GM21390 (cell line): ENCODE measurements around the gene LZTR1.

ENCODE experiments used
- ATAC-seq: cut with Tn5 transposase; IDR thresholded peaks from one replicate; pipeline ENCODE4 v1.9.1; 2021; ENCODE audit not compliant: unreplicated experiment

LZTR1 gene

DNA sequence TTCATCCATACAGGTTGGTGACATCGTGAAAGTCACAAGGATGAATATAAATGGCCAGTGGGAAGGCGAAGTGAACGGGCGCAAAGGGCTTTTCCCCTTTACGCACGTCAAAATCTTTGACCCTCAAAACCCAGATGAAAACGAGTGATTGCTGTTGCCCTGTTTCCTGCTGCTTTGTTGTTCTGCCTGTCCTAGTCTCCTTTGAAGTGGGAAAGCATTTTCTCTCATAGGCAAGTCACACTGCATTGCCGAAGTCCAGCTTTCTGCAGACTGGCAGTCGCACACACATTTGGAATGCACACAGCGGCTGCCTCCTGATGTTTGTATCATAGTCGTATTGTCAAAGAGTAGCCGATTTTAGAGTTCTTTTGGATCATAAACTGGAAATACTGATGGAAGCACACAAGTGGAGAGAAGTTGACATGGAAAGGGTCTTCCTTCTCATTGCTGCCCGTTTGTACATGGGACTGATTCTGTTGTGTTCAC lies 32.4 kb upstream of the LZTR1 start:
- no peak for ATAC-seq

DNA sequence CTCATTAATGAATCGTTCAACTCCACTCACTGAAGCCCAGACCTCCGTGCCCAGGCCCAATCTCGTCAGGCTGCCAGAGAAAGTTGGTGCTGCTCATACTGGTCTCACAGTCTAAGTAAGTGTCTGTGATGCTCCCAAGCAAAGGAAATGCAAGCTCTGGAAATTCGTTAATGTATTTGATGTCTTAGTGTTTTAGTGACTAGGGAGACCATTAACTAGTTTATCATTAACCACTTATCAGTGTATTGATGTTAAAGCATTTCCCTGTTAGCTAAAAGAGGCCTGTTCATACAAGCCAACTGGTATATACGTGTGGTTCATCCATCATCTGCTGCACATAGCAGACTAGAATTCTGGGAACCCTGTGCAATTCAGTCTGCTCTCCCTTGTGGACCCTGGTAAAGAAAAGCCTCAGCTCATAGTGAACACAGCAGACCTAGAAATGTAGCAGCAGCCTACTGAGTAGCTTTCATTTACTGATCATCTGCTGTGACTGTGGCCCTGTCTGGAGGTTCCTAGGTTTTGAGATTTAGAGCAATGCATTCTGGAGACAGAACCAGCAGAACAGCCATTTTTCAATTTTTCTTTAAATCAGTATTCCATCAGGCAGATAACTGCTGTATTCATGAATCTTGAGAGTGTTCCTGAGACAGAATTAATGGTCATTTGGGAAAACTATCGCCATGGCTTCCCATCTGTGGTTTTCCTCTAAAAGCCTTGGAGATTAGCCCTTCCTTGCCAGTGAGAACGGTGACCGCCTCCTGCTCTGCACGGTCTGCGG lies 30.8 kb upstream of the LZTR1 start:
- ATAC-seq = no peak

DNA sequence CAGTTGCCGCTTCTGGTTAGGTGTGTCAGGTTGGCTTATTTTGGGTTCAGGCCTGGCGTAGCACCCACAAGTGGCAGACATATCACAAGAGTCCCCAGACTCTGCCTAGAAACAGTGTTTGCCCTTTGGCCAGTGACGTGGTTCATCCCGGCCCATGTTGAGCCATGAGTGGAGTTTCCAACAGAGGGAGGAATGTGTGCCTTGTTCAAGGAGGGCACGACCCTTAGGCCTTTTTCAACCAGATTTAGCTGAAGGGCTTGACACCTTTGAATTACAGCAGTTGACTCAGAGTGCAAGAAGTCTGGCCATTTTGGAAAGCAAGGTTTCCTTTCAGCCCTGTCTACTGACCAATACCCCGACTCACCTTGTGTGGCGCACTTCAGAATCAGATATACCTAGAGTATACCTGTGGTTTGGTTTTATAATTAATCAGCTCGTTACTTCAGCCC lies 30.1 kb upstream of the LZTR1 start:
- ATAC-seq = no peak

DNA sequence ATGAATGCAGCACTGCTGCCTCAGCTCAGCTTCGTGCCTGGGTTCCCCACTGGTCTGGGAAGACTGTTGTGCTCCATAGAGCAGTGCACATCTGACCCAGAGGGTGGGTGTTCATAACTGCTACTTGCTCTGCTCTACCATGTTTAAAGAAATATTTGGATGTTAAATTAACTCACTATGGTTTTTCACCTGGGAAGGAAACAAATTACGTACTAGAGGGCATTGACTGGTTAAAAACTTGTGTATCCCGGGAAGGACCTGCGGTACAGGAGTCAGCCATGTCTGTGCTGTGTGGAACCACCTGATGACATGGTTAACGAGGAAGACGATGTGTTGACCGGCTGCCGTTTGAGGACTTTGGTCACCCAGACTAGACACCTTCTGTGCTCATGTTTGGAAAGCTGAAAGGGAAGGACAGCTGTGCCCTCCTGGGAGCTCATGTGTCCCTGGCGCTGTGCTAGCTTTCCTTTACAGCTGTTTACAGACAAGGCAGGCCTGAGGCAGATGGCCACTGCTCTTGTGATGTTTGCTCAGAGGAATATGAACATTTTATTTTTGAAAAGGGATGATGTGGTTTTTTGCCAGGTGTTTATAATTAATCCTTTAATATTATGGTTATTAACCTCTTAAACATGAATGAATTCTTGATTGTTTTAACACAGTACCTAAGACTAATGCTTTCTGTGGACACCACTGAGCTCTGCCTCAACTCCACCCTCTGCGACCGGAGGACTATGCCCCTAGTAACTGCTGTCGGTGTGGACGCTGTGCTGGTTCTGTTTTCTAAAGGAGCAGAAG lies 29.4 kb upstream of the LZTR1 start:
- ATAC-seq = no peak

DNA sequence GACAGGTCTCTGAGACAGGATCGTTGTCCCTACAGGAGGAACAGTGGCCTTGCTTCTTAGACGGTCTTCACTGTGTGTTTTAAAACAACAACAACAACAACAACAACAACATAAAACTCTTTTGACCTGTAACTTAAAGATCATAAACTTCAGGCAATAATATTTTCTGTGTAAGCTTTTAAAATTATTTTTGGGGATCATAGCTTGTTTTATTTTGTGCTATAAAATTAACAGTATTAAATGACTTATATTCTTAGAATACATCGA lies 28.8 kb upstream of the LZTR1 start:
- no peak for ATAC-seq

DNA sequence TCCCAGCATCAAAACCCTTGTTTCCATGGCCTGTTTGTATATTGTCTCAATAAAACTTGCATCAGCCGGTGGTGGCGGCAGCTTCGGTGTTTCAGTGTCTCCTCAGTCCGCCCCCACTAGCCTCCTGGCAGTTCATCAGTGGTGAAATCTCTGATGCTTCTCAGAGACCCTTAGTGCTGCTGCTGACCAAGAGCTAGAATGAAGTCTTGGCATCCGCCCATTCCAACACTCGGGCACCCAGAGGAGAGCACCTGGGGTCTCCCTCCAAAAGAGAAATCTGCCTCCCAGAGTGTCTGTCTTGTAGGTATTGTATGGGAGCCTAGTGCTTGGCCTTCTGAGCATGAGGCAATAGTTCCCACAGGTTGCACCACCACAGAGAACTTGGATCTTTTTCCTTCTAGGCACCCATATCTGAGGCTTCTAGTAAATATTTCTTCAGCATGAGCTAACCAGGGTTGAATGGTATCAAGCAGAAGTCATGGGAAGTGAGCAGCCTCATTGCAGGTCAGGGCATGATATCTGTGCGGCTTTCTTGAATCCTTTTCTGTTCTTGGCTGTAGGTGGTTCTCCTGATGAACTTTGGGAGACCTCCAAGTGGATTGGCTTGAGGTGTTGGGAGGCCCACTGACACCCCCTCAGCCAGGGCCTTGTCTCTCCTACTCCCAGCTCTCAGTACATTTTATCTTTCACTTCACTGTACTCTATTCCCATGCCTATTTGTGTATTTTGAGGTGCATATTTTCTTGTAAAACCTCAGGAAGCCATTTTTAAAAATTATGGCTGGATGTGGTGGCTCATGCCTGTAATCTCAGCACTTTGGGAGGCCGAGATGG lies 28.2 kb upstream of the LZTR1 start:
- ATAC-seq = no peak

DNA sequence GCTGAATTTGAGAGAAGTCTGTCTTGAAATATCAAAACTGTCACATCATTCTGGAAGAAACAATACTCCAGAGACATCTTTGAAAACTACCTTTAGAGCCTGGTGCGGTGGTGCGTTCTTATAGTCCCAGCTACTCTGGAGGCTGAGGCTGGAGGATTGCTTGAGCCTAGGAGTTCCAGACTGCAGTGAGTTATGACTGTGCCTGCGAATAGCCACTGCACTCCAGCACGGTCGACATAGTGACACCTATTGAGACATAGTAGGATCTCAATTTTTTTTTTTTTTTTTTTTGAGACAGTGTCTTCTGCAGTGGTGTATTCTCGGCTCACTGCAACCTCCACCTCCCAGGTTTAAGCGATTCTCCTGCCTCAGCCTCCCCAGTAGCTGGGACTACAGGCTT lies 26.5 kb upstream of the LZTR1 start:
- no peak for ATAC-seq

DNA sequence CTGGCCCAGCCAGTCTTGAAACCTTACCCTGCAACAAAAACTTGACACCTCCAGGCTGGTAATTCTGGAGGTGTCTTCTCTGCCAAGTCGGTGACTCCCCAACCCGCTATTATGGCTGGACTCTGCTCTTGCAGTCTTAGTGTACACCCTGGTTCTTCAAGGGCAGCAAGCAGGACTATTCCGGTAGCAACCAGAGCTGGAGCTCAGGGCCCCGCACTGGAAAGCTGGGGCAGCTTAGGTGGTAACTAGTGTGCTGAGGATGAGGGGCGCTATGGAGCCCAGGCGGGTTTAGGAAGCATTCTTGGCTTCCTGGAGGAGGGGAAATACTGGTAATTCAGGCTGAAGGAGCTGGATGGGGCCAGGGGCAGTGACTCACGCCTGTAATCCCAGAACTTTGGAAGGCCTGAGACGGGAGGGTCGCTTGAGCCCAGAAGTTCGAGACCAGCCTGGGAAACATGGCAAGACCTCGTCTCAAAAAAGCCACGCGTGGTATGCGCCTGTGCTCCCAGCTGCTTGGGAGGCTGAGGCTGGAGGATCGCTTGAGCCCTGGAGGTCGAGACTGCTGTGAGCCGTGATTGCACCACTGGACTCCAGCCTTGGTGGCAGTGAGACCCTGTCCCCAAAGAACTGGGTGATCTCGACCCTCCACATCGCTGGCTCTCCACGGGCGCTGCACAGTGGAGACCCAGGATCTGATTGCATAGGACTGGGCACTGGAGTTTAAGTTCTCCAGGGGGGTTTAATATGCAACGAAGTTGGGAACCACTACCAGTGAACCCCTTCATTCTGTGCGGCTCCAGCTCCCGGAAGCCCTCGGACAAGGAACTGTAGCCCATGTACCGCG lies 25.6 kb upstream of the LZTR1 start:
- no peak for ATAC-seq

DNA sequence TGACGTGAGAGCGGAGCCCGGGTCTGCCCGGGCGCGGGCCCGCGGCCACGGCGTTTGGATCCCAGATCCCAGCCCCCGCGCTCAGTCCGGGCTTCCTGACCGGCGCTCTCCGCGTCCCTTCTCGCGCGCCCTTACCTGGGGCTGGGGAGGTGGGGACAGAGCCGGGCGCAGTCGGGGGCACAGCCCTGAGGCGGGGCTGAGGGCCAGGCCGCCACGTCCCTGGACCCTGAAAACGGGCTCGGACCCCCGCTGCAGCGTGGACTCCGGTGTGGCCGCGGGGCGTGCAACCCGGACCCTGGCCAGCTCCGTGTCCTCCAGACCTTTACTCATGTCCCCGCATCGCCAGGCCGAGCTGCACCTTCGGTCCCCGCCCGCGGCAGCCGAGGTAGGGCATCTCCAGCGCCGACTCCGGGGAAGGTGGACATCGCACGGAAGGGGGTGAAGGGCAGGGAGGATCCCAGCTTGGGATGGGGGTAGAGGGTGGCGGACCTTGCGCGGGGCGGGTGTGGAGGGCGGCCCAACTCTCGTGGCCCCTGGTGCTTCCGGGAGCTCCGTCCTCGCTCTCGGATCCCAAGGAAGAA lies 24.9 kb upstream of the LZTR1 start:
- no peak for ATAC-seq

DNA sequence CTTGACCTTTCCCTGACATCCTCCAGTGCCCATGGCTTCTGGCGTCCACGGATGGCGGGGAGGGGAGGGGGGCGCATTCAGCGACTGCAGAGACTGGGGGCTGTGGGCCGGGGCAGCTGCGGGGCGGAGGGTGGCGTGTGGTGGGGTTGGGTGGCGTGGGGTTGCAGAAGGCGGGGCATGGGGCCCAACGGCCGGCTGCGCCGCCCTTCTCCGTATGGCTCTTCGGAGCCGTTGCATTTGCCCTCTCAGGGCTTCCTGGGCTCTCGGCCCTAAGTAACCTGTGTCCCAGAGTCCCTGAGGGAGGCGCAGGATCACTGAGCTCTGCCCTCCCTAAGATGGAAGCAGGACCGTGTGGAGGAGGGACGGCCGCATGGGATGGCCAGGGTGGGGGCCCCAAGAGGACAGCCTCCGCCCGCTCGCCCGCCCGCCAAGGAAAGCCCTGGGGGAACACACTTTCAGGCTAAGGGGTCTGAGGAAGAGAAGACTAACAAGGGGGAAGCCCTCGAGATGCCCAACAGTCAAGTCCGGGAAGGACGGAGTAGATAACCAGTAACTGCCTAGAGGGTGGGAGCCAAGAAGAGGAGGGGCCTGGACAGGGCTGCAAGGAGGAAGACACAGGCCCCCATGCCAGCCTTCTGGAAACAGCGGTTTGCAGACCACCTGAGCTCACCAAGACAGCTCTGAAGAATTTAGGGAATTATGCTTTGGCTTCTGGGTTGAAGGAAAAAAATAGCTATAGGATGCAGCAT lies 24.2 kb upstream of the LZTR1 start:
- ATAC-seq = no peak

DNA sequence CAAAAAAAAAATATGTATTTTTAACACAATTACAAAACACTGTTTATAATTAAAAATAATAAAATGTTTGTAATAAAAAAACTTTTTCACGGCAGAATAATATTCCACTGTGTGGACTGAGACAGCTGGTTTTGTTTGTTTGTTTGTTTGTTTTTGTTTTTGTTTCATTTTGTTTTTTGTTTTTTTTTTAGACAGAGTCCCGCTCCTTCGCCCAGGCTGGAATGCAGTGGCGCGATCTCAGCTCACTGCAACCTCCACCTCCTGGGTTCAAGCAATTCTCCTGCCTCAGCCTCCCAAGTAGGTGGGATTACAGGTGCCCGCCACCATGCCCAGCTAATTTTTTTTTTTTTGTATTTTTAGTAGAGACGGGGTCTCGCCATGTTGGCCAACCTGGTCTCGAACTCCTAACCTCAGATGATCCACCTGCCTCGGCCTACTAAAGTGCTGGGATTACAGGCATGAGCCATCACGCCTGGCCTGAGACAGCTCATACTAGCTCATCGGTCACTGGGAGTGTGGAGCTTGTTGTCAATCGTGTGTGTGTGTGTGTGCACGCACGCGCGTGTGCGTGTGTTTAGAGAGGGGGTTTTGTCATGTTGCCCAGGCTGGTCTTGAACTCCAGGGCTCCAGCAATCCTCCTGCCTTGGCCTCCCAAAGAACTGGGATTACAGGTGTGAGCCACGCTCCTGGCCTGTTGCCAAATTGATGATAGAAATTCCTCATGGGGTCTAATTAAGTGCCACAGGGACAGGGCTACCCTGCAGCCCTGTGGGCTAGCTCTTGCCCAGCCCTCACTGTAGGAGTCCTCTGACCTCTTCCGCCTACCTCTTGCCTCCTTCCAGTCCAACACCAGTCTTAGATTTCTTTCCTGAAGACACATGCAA lies 22.3 kb upstream of the LZTR1 start:
- no peak for ATAC-seq

DNA sequence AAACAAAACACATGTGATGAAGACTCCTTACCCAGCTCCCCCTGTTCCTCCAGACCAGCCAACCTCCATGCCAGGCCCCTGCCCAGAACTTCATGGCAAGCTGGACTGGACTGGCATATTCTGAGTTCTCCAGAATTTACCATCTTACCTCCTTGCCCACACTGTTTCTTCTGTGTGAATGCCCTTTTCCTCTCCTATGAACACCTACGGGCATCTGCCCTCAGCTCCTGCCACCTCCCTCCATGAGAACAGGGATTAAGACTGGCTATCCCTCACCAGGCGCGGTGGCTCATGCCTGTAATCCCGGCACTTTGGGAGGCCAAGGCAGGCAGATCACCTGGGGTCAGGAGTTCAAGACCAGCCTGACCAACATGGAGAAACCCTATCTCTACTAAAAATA lies 21.5 kb upstream of the LZTR1 start:
- ATAC-seq = no peak

DNA sequence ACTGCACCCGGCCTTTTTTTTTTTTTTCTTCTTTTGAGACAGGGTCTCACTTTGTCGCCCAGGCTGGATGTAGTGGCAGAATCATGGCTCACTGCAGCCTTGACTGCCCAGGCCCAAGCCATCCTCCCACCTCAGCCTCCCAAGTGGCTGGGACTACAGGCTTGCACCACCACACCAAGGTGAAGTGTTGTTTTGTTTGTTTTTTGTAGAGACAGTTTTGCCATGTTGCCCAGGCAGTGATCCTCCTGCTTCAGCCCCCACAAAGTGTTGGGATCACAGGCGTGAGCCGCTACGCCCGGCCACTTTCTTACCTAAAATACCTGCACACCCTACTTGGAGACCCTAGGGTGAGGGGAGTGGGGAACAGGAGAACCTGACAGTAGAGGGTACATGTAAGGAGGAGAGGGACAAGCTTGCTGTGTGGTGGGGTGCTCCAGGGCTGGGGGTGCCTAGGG lies 19.6 kb upstream of the LZTR1 start:
- no peak for ATAC-seq

DNA sequence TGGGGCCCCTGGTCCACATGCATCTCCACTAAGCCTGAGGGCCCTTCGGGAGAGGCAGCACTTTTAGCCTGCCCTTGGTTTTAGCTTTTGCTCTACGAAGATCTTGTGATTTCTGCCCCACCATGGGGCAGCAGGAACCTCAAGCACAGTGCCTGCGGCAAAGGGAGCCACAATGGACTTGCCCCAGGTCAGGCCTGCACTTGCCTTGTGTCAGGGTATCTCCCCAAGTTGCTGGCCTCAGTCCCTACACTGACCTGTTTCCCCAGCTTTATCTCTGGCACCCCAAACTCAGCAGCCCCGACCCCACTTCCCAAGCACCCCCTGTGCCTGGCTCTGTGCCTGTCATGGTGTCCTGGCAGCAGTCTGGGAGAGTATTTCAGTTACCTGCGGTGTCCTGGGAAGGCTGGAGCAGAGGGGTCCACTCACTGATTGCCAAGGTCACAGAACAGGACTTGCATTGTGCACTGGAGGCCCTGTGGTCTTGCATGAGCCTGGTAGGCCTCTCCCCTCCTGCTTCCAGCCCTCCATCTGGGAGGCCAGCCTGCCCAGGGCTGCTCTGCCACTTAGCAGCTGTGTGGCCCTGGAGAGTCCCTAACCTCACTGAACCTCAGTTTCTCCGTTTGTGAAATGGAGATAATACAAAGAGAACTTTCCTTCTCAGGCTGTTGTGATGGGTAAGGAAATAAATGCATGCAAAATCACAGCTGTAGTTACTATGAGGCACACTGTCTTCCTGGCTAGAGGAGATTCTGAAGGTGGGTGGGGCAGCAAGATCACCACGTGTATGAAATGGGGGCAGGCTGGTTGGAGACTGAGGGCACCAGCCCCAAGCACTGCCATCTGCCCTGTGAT lies 18.7 kb upstream of the LZTR1 start:
- ATAC-seq = no peak

DNA sequence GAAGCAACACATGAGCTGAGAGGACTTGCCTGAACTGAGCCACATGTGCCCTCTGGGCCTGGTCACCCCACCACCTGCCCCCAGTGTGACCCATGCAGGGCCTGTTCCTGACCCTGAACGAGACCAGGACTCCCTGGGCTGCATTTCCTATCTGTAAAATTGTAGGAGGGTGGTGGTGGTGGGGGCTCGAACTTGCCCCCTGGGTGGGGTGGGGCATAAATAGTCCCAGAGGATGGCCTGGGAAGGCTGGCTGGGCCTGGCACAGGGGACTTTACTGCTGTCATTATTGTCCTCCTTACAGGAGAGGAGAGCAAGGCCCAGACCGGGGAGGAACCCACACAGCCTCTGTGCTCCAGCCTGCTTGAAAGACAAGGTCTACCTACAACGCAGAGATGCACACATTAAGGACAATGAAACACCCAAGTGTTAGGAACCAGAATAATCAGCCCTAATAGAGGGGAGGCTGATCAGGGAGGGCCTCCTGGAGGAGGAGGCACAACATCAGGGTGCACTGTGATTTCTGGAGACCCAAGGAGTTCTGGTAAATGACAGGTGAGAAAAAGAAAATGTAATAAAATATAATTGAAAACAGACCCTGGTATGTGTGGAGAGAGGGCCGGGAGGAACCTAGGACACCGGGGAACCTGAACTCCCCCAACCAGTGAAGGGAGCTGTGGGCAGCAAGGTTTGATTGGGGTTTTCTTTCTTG lies 17.9 kb upstream of the LZTR1 start:
- ATAC-seq = no peak

DNA sequence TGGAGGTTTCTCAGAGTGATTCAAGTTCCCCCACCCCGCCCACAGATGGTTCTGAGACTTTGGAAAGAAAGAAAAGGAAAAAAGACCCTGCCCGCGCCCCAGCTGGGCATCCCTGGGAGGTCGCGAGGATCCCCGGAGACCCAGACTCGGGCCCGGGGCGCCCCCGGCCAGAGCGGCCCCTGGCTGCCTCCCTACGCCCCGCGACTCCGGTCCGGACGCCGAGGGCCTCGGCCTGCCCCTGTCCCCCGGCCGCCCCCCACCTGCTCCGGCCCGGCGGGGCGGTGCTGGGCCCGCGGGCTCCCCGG lies 17.3 kb upstream of the LZTR1 start:
- no peak for ATAC-seq
